ENCODE results near the gene TMEM198.

Gene TMEM198

DNA sequence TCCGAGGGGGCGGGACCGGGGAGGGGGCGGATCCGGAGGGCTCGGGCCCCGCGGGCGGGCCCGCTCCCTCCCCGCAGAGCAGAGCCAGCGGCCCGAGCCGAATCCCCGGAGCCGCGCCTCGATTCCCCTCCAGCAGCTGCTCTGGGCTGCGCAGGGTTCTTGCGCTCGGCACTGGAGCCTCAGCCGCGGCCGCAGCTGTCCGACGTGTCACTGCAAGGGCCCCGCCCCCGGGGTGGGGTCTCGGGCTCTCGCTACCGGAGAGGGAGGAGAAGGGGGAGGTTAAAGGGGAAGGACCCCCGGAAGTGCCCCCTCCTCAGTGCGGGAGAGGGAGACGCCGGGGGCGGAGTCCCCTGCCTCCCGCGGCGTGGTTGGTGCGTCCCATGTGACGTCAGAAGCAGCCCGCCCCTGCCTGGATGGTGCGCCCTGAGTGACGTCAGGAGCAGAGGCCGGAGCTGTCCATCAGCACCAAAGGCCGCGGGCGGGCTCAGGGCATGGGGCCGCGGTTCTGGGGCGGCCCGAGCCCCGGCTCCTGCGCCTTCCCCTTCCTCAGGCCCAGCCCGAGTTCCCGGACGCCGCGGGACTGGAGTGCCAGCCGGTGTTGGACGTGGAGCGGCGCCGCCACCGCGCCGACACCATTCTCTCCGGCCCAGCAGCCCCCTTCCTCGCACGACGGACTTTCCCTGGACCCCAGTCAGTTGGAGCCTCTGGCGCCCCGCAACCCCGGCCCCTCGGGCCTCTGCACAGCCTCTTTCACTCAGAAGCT, at the start of gene TMEM198, which contains the start of gene CHPF:
Gene TMEM198, plus strand, starts transcription at position 433 of the 763 bp plus-strand sequence. CDS start 700 bp downstream, outside the sequence.
Gene CHPF, minus strand, starts transcription at position 214 of the 763 bp plus-strand sequence. CDS start 271 bp downstream, outside the sequence.
- peak; percentile 18 for FAIRE-seq

GRCh38 chr2:219494952-219495530, 48.8 kb upstream of the TMEM198 start:
- FAIRE-seq, result no peak

DNA sequence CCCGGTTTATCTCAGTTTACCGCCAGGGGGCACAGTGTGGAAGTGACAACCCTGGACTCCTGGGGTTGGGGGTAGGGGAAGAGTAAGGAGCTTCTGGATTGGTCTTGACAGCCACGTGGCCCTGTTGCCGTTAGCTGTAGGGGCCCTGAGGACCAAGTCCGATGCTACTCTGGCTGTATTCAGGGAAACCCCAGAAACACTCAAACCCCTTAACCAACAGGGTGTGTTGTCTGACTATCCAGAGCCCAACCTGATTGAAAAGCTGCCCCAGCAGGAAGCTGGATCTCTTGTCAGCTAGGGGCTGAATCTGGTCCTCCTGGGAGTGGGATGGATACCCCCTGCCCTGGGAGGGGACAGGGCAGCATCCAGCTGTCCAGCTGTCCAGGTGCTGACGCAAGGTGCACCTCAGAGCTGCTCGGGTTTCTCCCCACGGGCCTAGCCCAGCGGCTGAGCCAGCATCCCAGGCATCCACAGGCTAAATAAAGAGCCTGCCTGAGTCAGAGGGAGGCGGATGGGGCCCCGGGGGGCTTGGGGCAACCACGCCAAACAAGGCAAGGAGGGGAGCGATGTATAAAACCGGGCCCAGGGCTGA, 48.2 kb upstream of the TMEM198 start:
- no peak for FAIRE-seq

DNA sequence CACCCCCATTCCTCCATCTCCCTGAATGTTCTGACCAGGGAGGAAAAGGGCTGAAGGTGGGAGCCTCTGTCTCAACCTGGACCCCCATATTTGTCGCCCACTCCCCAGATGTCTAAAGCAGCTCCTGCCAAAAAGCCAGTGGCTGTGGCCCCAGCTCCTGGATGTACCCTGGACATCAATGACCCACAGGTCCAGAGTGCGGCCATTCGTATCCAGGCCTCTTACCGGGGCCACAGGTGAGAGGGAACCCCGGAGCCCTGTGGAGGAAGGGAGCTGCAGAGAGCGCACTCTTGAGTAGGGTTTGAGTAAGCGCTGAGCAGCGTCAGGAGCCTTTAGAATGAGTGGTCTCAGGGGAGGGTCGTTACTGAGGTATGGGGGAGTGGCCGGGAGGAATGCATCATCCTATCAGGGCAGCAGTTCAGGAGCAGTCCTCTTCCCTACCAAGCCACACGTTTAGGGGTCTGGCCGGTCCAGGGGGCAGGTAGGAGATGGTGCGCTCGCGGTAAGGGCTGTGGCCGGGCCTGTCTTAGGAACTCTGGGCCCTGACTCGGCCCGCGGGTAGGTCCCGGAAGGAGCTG, 47.5 kb upstream of the TMEM198 start:
- no peak for FAIRE-seq

- no peak for FAIRE-seq
These were observed 46.9 kb upstream of the TMEM198 start for GRCh38 chr2:219496825-219497494.

DNA sequence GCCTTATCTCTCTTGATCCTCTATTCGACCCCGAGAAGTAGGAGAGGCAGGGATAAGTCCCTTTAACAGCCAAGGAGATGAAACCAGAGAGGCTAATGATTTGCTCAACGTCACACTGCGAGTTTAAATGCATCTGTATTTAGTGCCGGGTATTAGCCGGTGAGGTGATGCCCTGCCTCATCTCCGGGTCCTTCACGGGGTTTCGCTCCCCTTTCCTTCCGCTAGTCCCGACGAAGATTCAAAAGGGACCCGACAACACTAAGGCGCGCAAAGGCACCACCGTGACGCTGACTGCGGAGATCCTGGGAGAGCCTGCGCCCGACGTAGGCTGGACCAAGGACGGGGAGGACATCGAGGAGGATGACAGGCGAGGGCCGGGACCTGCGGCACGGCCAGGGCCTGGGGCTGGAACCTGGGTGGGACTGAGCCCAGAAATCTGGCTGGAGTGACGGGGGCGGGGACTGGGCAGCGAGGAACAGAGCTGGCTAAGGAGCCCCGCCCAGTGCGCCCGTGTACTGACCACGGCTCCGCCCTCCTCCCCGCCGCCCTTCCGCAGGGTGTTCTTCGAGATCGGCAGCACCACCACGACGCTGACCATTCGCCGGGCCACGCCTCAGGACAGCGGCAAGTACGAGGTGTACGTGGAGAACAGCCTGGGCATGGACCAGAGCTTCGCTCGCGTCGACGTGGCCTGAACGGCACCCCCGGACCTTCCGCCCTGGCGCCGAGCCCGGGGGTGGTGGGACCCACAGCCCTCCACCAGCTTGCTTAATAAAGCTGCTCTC, 46.1 kb upstream of the TMEM198 start:
- no peak for FAIRE-seq

DNA sequence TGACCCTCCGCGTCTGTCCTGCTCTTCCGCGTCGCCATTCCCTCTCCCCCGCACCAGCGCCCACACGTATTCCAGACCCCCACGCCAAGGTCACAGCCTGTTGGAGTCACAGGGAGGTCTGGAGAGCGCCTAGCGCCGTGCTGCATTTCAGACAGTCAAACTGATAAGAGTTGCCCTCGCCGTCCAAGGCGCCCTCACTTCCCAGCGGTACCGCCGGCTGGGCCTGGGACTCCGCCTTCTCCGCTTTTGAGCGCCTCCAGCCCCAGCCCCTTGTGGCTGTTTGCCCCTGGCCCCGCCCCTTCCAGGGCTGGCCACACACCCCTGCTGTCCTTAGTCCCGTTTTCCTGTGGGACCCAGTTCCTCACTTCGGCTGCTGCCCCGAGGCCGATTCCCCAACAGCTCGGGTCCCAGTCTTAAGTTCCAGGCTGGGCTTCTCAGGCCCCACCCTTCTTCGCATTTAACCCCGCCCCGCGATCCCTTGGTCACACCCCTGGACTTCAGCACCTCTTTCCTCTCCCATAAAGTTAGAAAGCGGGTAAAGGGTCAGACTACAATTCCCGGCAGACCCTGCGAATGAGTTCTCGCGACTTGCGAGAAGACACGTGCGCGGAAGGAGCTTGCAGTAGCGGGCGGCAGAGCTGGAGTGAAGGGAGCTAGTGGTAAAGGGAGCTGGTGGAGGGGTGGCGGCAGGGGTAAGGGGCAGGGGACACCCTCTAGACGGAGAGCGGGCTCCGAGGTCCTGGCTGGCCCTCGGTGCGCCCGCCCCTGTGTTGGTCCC, 45.4 kb upstream of the TMEM198 start, which contains the start of gene GMPPA:
Gene GMPPA, plus strand, starts transcription at position 612 of the 778 bp plus-strand sequence. CDS start 1,085 bp downstream, outside the sequence.
- peak; percentile 75 for FAIRE-seq

GRCh38 chr2:219499058-219499307, 44.8 kb upstream of the TMEM198 start:
- no peak for FAIRE-seq

DNA sequence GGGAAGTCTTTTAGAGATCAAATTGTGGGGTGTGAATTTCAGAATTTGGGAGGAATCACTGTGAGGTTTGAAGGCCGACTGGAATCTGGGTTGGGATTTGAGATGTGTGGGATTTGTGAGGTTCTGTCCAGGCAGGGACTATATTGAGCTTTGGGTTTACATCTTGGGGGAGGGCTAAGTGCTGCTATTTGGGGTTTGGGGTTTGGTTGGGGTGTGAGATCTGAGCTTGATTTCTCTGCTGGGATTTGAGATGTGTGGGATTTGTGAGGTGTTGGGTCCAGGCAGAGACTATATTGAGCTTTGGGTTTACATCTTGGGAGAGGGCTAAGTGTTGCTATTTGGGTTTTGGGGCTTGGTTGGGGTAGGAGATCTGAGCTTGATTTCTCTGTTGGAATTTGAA, 44.3 kb upstream of the TMEM198 start:
- FAIRE-seq, result no peak

DNA sequence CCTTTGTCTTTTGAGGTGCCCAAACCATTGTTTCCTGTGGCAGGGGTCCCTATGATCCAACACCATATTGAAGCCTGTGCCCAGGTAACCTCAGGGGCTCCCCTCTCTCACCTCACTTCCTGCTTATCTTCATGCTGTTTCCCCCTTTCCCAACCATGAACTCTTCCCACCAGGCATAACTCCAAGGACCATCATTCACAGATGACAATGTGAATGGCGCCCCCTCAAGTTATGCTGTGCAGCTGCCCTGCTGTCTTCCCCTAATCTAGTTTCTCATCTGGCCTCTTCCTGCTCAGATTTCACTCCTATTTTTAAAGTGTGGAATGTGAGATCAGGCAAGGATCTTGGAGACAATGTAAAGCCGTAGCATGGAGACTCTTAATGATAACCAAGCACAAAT, 43.7 kb upstream of the TMEM198 start:
- FAIRE-seq, result no peak

DNA sequence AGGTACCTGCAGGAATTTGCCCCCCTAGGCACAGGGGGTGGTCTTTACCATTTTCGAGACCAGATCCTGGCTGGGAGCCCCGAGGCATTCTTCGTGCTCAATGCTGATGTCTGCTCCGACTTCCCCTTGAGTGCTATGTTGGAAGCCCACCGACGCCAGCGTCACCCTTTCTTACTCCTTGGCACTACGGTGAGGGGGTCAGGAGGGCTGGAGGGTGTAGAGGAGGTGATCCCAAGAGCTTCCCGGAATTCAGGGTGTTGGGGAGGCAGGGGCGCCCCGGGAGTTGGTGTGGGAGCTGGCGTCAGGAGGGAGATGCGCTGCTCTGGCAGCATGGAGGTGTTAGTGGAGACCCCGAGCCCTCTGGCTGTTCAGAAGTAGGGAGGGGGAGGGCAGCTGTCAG, 42.0 kb upstream of the TMEM198 start:
- no peak for FAIRE-seq

DNA sequence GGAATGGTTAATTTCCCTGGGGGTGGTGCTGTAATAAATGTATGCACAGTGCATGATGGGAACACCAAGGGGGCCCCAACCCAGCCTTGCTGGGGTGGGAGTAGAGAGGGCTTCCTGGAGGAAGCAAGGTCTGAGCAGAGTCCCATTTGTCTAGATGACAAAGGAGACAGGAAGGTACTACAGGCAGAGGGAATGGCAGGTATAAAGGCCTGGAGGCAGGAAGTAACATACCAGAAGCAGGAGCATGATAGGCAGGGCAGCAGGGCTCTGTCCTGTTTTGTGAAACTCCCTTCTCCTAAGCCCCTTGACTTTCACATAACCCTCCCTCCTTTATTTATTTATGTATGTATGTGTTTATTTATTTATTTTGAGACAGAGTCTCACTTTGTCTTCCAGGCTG, 41.2 kb upstream of the TMEM198 start:
- FAIRE-seq, result no peak

DNA sequence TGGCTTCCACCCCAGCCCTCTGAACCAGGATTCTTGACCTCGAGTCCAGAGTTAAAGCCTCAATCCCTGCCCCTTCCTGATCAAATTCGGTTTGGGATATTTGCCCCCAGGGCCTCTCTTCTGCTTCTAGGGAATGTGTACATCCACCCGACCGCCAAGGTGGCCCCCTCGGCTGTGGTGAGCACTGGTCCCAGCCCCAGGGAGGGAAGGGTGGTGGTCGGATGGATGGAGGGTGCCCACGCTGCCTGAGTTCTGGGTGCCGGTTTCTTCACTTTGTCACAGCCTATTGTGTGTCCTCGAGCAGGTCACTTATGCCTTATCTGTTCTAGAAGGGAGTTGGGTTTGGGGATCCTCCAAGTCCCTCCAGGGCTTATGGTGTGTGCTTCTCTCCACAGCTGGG, 38.2 kb upstream of the TMEM198 start:
- no peak for FAIRE-seq

- FAIRE-seq, result no peak
These were observed 37.6 kb upstream of the TMEM198 start for GRCh38 chr2:219506153-219506801.

GRCh38 chr2:219506802-219507526, 36.9 kb upstream of the TMEM198 start:
- no peak for FAIRE-seq

- FAIRE-seq, result no peak
These were observed 36.0 kb upstream of the TMEM198 start for GRCh38 chr2:219507581-219508443.

GRCh38 chr2:219508444-219508734, 35.4 kb upstream of the TMEM198 start:
- FAIRE-seq, result no peak

DNA sequence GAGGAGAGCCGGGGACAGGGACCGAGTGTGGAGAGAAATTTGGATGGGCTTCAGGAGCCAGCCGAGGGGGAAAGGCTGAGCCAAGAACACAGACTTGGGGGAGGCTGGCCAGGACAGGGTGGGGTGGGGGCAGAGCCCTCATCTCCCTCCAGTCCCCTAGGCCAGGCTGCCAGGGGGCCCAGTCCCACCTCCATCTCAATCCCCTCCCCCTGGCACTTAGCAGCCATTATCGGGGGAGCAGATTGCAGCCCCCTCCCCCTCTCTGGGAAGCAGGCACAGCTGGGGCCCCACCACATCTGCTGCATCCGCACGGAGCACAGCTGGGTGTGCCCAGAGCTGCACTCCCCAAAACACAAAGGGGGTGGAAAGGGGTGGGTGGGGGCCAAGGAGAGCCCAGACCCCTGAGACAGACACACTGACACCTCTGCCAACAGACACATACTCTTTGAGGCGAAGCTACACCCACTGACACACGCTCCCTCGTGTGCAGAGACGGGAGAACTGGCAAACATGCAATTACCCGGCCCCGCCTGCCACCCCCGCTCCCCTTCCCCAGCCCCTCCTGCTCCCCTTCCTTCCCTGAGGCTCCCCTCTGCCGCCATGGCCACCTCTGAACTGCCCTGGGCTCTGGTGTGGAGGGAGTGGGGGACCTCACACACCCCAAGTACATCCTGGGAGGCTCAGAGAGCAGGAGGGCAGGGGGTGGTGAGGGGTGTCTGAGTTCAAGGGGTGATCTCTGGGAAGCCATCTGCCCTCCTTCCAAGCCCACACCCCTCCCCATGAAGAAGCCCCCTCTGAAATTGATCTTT, 34.7 kb upstream of the TMEM198 start:
- FAIRE-seq, result no peak
